OCI-LY1 (cell line): ENCODE results near the gene PYGO2.

Experiments used
- H2AFZ ChIP-seq: fragments of 200-600 bp; sonication (generic), shearing (Covaris generic); 2 replicates; pipeline ENCODE4 v1.6.0; 2014; ENCODE audit warnings: antibody characterized with exemption, mild to moderate bottlenecking, low read length
- H3F3A ChIP-seq: fragments of 200-600 bp; sonication (generic), shearing (Covaris generic); 2 replicates; pipeline ENCODE4 v1.6.0; 2014; ENCODE audit warnings: mild to moderate bottlenecking, antibody characterized with exemption, low read length, moderate library complexity; ENCODE audit not compliant: insufficient read depth
- H3K27ac ChIP-seq: fragments of 200-600 bp; sonication (generic); 2 replicates; pipeline ENCODE4 v1.5.1; 2014; ENCODE audit warnings: low read length, mixed run types, mild to moderate bottlenecking, low read depth; ENCODE audit not compliant: poor library complexity, severe bottlenecking
- H3K27me3 ChIP-seq: fragments of 200-600 bp; sonication (generic); 2 replicates; pipeline ENCODE4 v1.6.0; 2014; ENCODE audit warnings: antibody characterized with exemption, mild to moderate bottlenecking, low read length, moderate library complexity; ENCODE audit not compliant: insufficient read depth
- H3K36me3 ChIP-seq: fragments of 200-600 bp; sonication (generic); 2 replicates; pipeline ENCODE4 v1.6.1; 2014; ENCODE audit warnings: mild to moderate bottlenecking, antibody characterized with exemption, low read length, moderate library complexity, mixed read lengths; ENCODE audit not compliant: insufficient read depth
- H3K4me1 ChIP-seq: fragments of 200-600 bp; sonication (generic); 2 replicates; pipeline ENCODE4 v1.5.1; 2014; ENCODE audit warnings: mild to moderate bottlenecking, low read length, moderate library complexity; ENCODE audit not compliant: insufficient read depth, severe bottlenecking
- H3K4me2 ChIP-seq: fragments of 200-600 bp; sonication (generic), shearing (Covaris generic); 2 replicates; pipeline ENCODE4 v1.6.1; 2014; ENCODE audit warnings: low read length
- H3K4me3 ChIP-seq: fragments of 200-600 bp; sonication (generic); 2 replicates; pipeline ENCODE4 v1.5.1; 2014; ENCODE audit warnings: low read length, low read depth, mild to moderate bottlenecking, mixed read lengths; ENCODE audit not compliant: poor library complexity, severe bottlenecking
- H3K79me2 ChIP-seq: fragments of 200-600 bp; shearing (Covaris generic); 2 replicates; pipeline ENCODE4 v1.6.1; 2016; ENCODE audit warnings: mixed run types, low read length, mixed read lengths; ENCODE audit not compliant: insufficient read depth
- H3K9ac ChIP-seq: fragments of 200-600 bp; sonication (generic), shearing (Covaris generic); 2 replicates; pipeline ENCODE4 v1.6.1; 2014; ENCODE audit warnings: mild to moderate bottlenecking, low read length, mixed read lengths
- H3K9me2 ChIP-seq: fragments of 200-600 bp; sonication (generic), shearing (Covaris generic); 2 replicates; pipeline ENCODE4 v1.6.1; 2014; ENCODE audit warnings: low read depth, mild to moderate bottlenecking, low read length, mixed read lengths
- H3K9me3 ChIP-seq: fragments of 200-600 bp; shearing (Covaris generic); 2 replicates; pipeline ENCODE4 v1.6.1; 2014; ENCODE audit warnings: low read length, mixed read lengths
- H4K20me1 ChIP-seq: fragments of 200-600 bp; sonication (generic), shearing (Covaris generic); 2 replicates; pipeline ENCODE4 v1.6.0; 2016; ENCODE audit warnings: mild to moderate bottlenecking, low read length; ENCODE audit not compliant: insufficient read depth
- CTCF ChIP-seq: fragments of 200-600 bp; sonication (generic), shearing (Covaris generic); IDR thresholded peaks from 2 replicates; pipeline ENCODE4 v1.5.1; 2017; ENCODE audit warnings: mild to moderate bottlenecking, antibody characterized with exemption, low read length, moderate library complexity, mixed read lengths
- EZH2 ChIP-seq: fragments of 200-600 bp; sonication (generic), shearing (Covaris generic); IDR thresholded peaks from 2 replicates; pipeline ENCODE4 v1.8.0; 2017; ENCODE audit warnings: borderline replicate concordance, mixed run types, mild to moderate bottlenecking, antibody characterized with exemption, low read length, moderate library complexity, mixed read lengths

The PYGO2 gene

DNA sequence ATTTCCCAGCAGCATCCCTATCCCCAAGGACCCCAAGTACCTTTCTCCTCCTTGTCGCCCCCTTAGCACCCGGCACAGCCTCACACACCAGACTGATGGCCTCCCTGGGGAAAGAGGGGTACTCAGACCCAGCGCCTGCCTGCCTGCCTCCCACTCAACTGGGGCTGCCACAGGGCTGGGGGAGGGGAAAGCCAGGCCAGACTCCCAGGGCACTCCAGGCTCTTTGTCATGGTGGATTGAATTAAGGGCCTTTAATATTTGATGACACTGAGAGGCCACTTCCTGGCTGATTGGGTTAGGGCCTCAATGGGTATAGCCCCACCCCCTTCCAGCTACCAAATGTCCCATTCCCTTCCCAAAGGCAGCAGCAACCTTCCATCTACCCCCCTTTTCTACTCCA, 7.1 kb upstream of the PYGO2 start:
- Histone ChIP-seq H3K79me2 (no peaks in the 10 kb centered on the region), H3K27me3 (no peaks in the 10 kb centered on the region), H2AFZ (no peak overlapping the region), H3K4me3 (no peak overlapping the region), H3K4me2 (no peak overlapping the region), H3K9ac (no peak overlapping the region), H3K9me3 (no peaks in the 10 kb centered on the region), H4K20me1 (no peaks in the 10 kb centered on the region), H3K4me1 (peaks cover 36% of the 10 kb centered on the region), H3K27ac (no peak overlapping the region), H3K9me2 (no peaks in the 10 kb centered on the region), H3F3A (no peaks in the 10 kb centered on the region), H3K36me3 (peaks cover 45% of the 10 kb centered on the region)
- TF ChIP-seq EZH2 (no peak), CTCF (no peak)

GRCh38 chr1:154967331-154967950, 5.9 kb upstream of the PYGO2 start:
- no peak overlapping the region for H3K27ac ChIP-seq
- H3K27me3 ChIP-seq, result no peaks in the 10 kb centered on the region
- no peaks in the 10 kb centered on the region for H3K79me2 ChIP-seq
- peaks cover 53% of the 10 kb centered on the region for H3K36me3 ChIP-seq
- no peak overlapping the region for H3K4me2 ChIP-seq
- no peak for TF ChIP-seq EZH2
- H3F3A ChIP-seq, result no peaks in the 10 kb centered on the region
- no peaks in the 10 kb centered on the region for H3K9me2 ChIP-seq
- H3K9me3 ChIP-seq, result no peaks in the 10 kb centered on the region
- H2AFZ ChIP-seq, result no peak overlapping the region
- H3K4me1 ChIP-seq, result peaks cover 37% of the 10 kb centered on the region
- no peaks in the 10 kb centered on the region for H4K20me1 ChIP-seq
- H3K9ac ChIP-seq, result no peak overlapping the region
- H3K4me3 ChIP-seq, result no peak overlapping the region

DNA sequence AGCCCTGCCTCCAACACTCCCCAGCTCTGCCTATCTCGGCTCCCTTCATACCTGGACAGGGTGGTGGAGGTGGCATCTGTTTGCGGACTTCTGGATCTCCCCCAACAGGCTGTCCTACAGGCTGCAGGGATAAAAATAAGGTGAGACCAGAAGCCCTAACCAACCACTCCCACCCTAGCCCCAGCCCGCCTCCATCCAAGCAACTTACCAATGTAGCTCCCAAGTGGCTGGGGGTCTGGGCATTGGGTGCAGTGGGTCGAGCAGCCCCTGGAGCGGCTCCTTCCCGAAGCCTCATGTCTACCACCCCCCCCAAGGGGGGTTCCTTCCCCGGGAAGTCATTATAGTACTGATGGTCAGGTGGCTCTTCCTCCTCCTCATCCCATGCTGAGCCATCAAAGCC, 4.5 kb upstream of the PYGO2 start:
- Histone ChIP-seq H3K9me3 (no peaks in the 10 kb centered on the region), H3K9me2 (no peaks in the 10 kb centered on the region), H3K4me3 (no peak overlapping the region), H3F3A (no peaks in the 10 kb centered on the region), H3K36me3 (peaks cover 53% of the 10 kb centered on the region), H4K20me1 (no peaks in the 10 kb centered on the region), H3K27ac (no peak overlapping the region), H3K27me3 (no peaks in the 10 kb centered on the region), H3K9ac (no peak overlapping the region), H3K79me2 (peaks cover under 1% of the 10 kb centered on the region; the same call in 1 of the 2 replicates), H2AFZ (no peak overlapping the region), H3K4me1 (peaks cover 31% of the 10 kb centered on the region), H3K4me2 (no peak overlapping the region)
- TF ChIP-seq EZH2 (no peak), CTCF (no peak)

- peaks cover 5% of the 10 kb centered on the region; the same call in 1 of the 2 replicates for H3K79me2 ChIP-seq
- peak overlapping the region; percentile 41 for H3K27ac ChIP-seq
- peaks cover 53% of the 10 kb centered on the region for H3K36me3 ChIP-seq
- no peaks in the 10 kb centered on the region for H3K9me2 ChIP-seq
- no peak overlapping the region for H3K4me3 ChIP-seq
- no peak overlapping the region for H2AFZ ChIP-seq
- no peak overlapping the region for H3K9ac ChIP-seq
- TF ChIP-seq CTCF, result no peak
- TF ChIP-seq EZH2, result no peak
- no peaks in the 10 kb centered on the region for H4K20me1 ChIP-seq
- no peaks in the 10 kb centered on the region for H3F3A ChIP-seq
- no peak overlapping the region for H3K4me2 ChIP-seq
- no peaks in the 10 kb centered on the region for H3K27me3 ChIP-seq
- peaks cover 28% of the 10 kb centered on the region for H3K4me1 ChIP-seq
- no peaks in the 10 kb centered on the region for H3K9me3 ChIP-seq
These were observed 2.8 kb upstream of the PYGO2 start for GRCh38 chr1:154964359-154964758.
